Measurements from ENCODE around the gene POLR2B.

DNA sequence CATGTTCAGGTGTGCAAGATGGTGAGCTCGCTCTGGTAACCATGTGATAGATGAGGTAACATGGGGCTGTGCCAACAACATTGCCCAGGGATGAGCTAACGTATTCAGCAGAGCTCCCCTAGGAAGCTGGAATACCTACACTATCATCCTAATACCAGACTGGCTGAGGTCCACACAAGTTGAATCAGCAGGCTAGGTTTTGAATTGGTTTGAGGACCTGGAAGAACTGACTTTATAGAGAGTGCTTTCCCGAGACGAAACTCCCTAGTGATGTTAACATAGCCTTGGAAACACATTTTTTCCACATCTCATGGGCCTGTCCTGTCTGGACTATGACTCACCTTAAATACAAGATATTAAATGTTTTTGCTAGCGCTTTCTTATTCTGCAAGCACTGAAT, 74.8 kb downstream of the POLR2B start:
- TF ChIP-seq CTCF (IDR thresholded peaks at IDR 0.05; ENCODE audit: low read length) (no peak), EZH2 (optimal IDR thresholded peaks at IDR 0.05; ENCODE audit: low read depth, low read length) (no peak), EZH2phosphoT487 (IDR thresholded peaks at IDR 0.05; ENCODE audit: low read length) (no peak)
